K562 (cell line): ENCODE data around the gene HMGA1. TPM values are rescaled to one million over a fixed set of nuclear protein-coding genes. Genes with fewer than 3 reads are reported as not detected.
A peak's percentile ranks its signal among the peaks of the same experiment; 100 is the strongest.

ENCODE experiments used
- ATAC-seq: fragments of 200-7000 bp; cut with Tn5 transposase; 3 replicates; pipeline ENCODE4 v1.9.1; 2020; ENCODE audit warnings: moderate library complexity
- BruUV-seq: library from RNA; stranded (reverse); fragments of 400-500 nt; replicated peaks from 2 replicates; lab custom pipeline; 2021; lab: Mats Ljungman, UMichigan
- CTCF ChIA-PET: fragments of 300-600 bp; formaldehyde crosslinking; extraction: SDS; loops from one replicate; lab custom pipeline; 2021; ENCODE audit warnings: low intra/inter-chr PET ratio; lab: Yijun Ruan, JAX
- POLR2A ChIA-PET: fragments of 300-600, 350-650 bp; sonication (Branson Sonifier 250); formaldehyde crosslinking; extraction: SDS; loops from one replicate; lab custom pipeline; 2021; ENCODE audit warnings: antibody characterized with exemption, inconsistent platforms; lab: Yijun Ruan, JAX
- DNase-seq, 4 experiments: peaks; one replicate each; pipeline versions ENCODE4 v3.0.0 to v3.0.0-alpha.2; 2011 to 2018; ENCODE audit warnings: low spot score in 3 of 4, mixed read lengths in 3 of 4; ENCODE audit errors: extremely low read depth in 1 of 4
- FAIRE-seq: peaks from 2 replicates; lab custom pipeline; 2011; peaks lifted over from hg19 to GRCh38; lab: Jason Lieb, UNC
- H2AFZ ChIP-seq: 2 replicates; pipeline ENCODE4 v1.6.0; 2011; ENCODE audit warnings: low read depth, low read length, control low read depth, inconsistent platforms
- H3K27ac ChIP-seq: fragments of 200-600 bp; 3 replicates; pipeline ENCODE4 v1.8.0; 2011; ENCODE audit warnings: low read depth, mild to moderate bottlenecking, control low read depth, inconsistent platforms, low read length, moderate library complexity, mixed read lengths; ENCODE audit errors: extremely low read depth
- H3K27me3 ChIP-seq, 2 experiments: fragments of 300-600 bp in 1 of 2; 2 replicates in 1 of 2; 3 replicates in 1 of 2; pipeline versions ENCODE4 v1.6.0 to v1.8.0; 2011; ENCODE audit warnings: inconsistent platforms in 2 of 2, low read length in 2 of 2, mild to moderate bottlenecking in 1 of 2, mixed read lengths in 1 of 2, moderate library complexity in 1 of 2; ENCODE audit not compliant: control insufficient read depth in 2 of 2, insufficient read depth in 2 of 2
- H3K36me3 ChIP-seq: fragments of 300-600 bp; 3 replicates; pipeline ENCODE4 v1.8.0; 2011; ENCODE audit warnings: mild to moderate bottlenecking, low read length, inconsistent platforms; ENCODE audit not compliant: control insufficient read depth, insufficient read depth
- H3K4me1 ChIP-seq, 2 experiments: fragments of 200-600 bp in 1 of 2; replicated peaks in 1 of 2; 2 replicates in 1 of 2; 3 replicates in 1 of 2; pipeline versions ENCODE4 v1.5.1 to v1.8.0; 2011; ENCODE audit warnings: inconsistent platforms in 2 of 2, low read length in 2 of 2, mild to moderate bottlenecking in 1 of 2, mixed read lengths in 1 of 2, moderate library complexity in 1 of 2; ENCODE audit not compliant: control insufficient read depth in 2 of 2, insufficient read depth in 2 of 2
- H3K4me2 ChIP-seq: 2 replicates; pipeline ENCODE4 v1.6.1; 2011; ENCODE audit warnings: low read length, control low read depth, inconsistent platforms, mixed read lengths; ENCODE audit not compliant: insufficient read depth
- H3K4me3 ChIP-seq: fragments of 200-600 bp; sonication (generic), shearing (Covaris generic); 2 replicates; pipeline ENCODE4 v1.5.1; 2016; ENCODE audit warnings: control low read depth, inconsistent platforms
- H3K79me2 ChIP-seq: fragments of 200-600 bp; 3 replicates; pipeline ENCODE4 v1.8.0; 2011; ENCODE audit warnings: low read length, inconsistent platforms; ENCODE audit not compliant: control insufficient read depth, insufficient read depth
- H3K9ac ChIP-seq, 2 experiments: 2 replicates each; pipeline versions ENCODE4 v1.6.0 to v1.6.1; 2011; ENCODE audit warnings: low read depth in 2 of 2, low read length in 2 of 2, control low read depth in 1 of 2, inconsistent platforms in 1 of 2, mild to moderate bottlenecking in 1 of 2, mixed read lengths in 1 of 2; ENCODE audit not compliant: insufficient read depth in 1 of 2
- H3K9me1 ChIP-seq: one replicate; pipeline ENCODE4 v1.6.0; 2011; ENCODE audit warnings: inconsistent platforms, mild to moderate bottlenecking, low read length, moderate library complexity; ENCODE audit not compliant: control insufficient read depth, insufficient read depth
- H3K9me3 ChIP-seq: replicated peaks from 2 replicates; pipeline ENCODE4 v1.5.1; 2011; ENCODE audit warnings: low read depth, low read length, inconsistent platforms; ENCODE audit not compliant: control insufficient read depth, insufficient read depth
- H4K20me1 ChIP-seq: replicated peaks from 2 replicates; pipeline ENCODE4 v1.6.1; 2011; ENCODE audit warnings: low read length, inconsistent platforms, mixed read lengths; ENCODE audit not compliant: control insufficient read depth, insufficient read depth
- ARID4B ChIP-seq: sonication (generic); formaldehyde crosslinking; IDR thresholded peaks from 2 replicates; pipeline ENCODE4 v1.8.0; 2022; ENCODE audit warnings: mild to moderate bottlenecking, missing genetic modification reagents
- HDAC6 ChIP-seq: IDR thresholded peaks from 2 replicates; pipeline ENCODE4 v1.6.1; 2012; ENCODE audit warnings: low read depth, mild to moderate bottlenecking, control low read depth, inconsistent platforms, low read length, moderate library complexity
- HLTF ChIP-seq: fragments of 450-650 bp; IDR thresholded peaks from 2 replicates; pipeline ENCODE4 v1.6.1; 2016
- NKRF ChIP-seq: fragments of 450-650 bp; IDR thresholded peaks from 2 replicates; pipeline ENCODE4 v1.6.1; 2016; ENCODE audit warnings: borderline replicate concordance
- SNRNP70 ChIP-seq: fragments of 200-400 bp; formaldehyde crosslinking; optimal IDR thresholded peaks from 2 replicates; pipeline ENCODE3; 2017; ENCODE audit warnings: low read depth, low read length
- ZBTB11 ChIP-seq, 3 experiments: fragments of 200-800 bp in 1 of 3; fragments of 250-450 bp in 1 of 3; fragments of 450-650 bp in 1 of 3; sonication (Bioruptor Pico) in 1 of 3; sonication (Bioruptor generic) in 1 of 3; formaldehyde crosslinking in 1 of 3; IDR thresholded peaks; 2 replicates each; pipeline versions ENCODE4 v1.6.1 to v1.8.0; 2016 to 2022; ENCODE audit warnings: mild to moderate bottlenecking in 2 of 3, missing genetic modification characterization in 2 of 3, missing compliant biosample characterization in 1 of 3, moderate library complexity in 1 of 3
- ZBTB7A ChIP-seq: IDR thresholded peaks from 2 replicates; pipeline ENCODE4 v1.6.1; 2011; ENCODE audit warnings: low read depth, mild to moderate bottlenecking, low read length, moderate library complexity, borderline replicate concordance; ENCODE audit not compliant: control insufficient read depth
- ZEB2 ChIP-seq: fragments of 450-650 bp; IDR thresholded peaks from 2 replicates; pipeline ENCODE4 v1.6.1; 2016
- ZNF324 ChIP-seq: fragments of 250-450 bp; sonication (Bioruptor Pico); IDR thresholded peaks from 2 replicates; pipeline ENCODE4 v1.4.0; 2020; ENCODE audit warnings: mild to moderate bottlenecking
- WGBS: fragments of 100-300 bp; shearing (Covaris generic); methylation state at CpG from one replicate; pipeline ENCODE4 v1.1.6; 2016; ENCODE audit warnings: low coverage, mixed read lengths; ENCODE audit not compliant: insufficient coverage; ENCODE audit errors: missing lambda C conversion rate; 5-methylcytosine and 5-hydroxymethylcytosine counted together
- in situ Hi-C: fragments of 300-500 bp; cut with MboI; formaldehyde crosslinking; loops from 4 replicates; pipeline ENCODE4 v1.15.0; 2018; ENCODE audit warnings: inconsistent platforms, mixed read lengths
- intact Hi-C: fragments of 100-400 bp; cut with micrococcal nuclease; formaldehyde crosslinking; loops from 2 replicates; pipeline ENCODE4 v1.14.2; 2022
- polyA plus RNA-seq, 8 experiments: library from polyadenylated mRNA; depleted of rRNA in 4 of 8; stranded (reverse) in 5 of 8; unstranded in 3 of 8; fragments of >200 nt; fragmentation: Nextera tagmentation in 2 of 8; fragmentation: Illumina TruSeq in 1 of 8; extraction: Ambion mirVana in 2 of 8; extraction: Trizol in 1 of 8; gene quantifications; 2 replicates each; pipeline versions ENCODE4 v1.2.1 to v1.2.3, GENCODE V29; 2011 to 2014; ENCODE audit warnings: inconsistent platforms in 1 of 8, missing spikeins in 1 of 8
- total RNA-seq, 7 experiments: library from RNA; depleted of rRNA in 6 of 7; stranded (reverse); fragments of >200 nt in 6 of 7; fragmentation: Illumina TruSeq in 2 of 7; extraction: Trizol in 2 of 7; gene quantifications; 2 replicates each; pipeline versions ENCODE4 v1.2.1 to v1.2.3, GENCODE V29; 2011 to 2021; ENCODE audit warnings: low replicate concordance in 1 of 7

The HMGA1 gene
- total and polyA plus RNA-seq, 9 of the 15 experiments (the other 6 are each of a cell fraction or from before 2014, with no cell fraction given), result 27.8 to 1,947 (median 594) TPM

GRCh38 chr6:34246563-34247391 is 10.1 kb downstream of the HMGA1 start:
- H3K9me3 ChIP-seq, result no peaks in the 10 kb centered on the region; the same call in 1 of the 2 replicates
- DNase-seq, result peak; percentile 59 to 79 (median 66)
- 49% methylated on average over 8 of the region's 8 CpGs for WGBS
- peak overlapping the region; percentile 40 for H3K4me2 ChIP-seq
- no TSS peak for BruUV-seq
- peaks cover 5% of the 10 kb centered on the region for H3K9me1 ChIP-seq
- peak overlapping the region; percentile 86 for H3K27ac ChIP-seq
- peak; percentile 60 for FAIRE-seq
- POLR2A ChIA-PET, result interaction anchor here (0.6 to 4.9 kb wide), 11 partner anchors 10 to 1486 kb away, joined by 3 to 67 read pairs (median 4); partner anchors contain the start of genes HMGA1 and RPS10
- no peaks in the 10 kb centered on the region; a peak in 1 of 5 replicates for H3K27me3 ChIP-seq
- peaks cover 52% of the 10 kb centered on the region for H3K36me3 ChIP-seq
- peak; percentile 39 for ATAC-seq
- H3K4me1 ChIP-seq, result peaks cover 57 to 68% of the 10 kb centered on the region in 2 experiments
- H3K9ac ChIP-seq, result peak overlapping the region; percentile 35 to 82; a peak in 3 of 4 replicates
- intact Hi-C loops, result loop anchor here (1.0 kb wide), 1 partner anchor 50 kb away; no protein-coding TSS in a partner anchor
- no peak overlapping the region; the same call in 1 of the 2 replicates for H3K4me3 ChIP-seq
- in situ Hi-C loops, result loop anchor here (5.0 kb wide), 2 partner anchors 166 to 361 kb away; no protein-coding TSS in a partner anchor
- peaks cover 35% of the 10 kb centered on the region; the same call in 1 of the 2 replicates for H4K20me1 ChIP-seq
- peaks cover 48% of the 10 kb centered on the region for H3K79me2 ChIP-seq
- CTCF ChIA-PET, result interaction anchor here (0.7 to 1.3 kb wide), 3 partner anchors 51 to 172 kb away, joined by 3 to 4 read pairs (median 4); no protein-coding TSS in a partner anchor
- no peak overlapping the region for H2AFZ ChIP-seq
- TF ChIP-seq NKRF (peak; percentile 50; the same call in 1 of the 2 replicates), ZBTB11 (CRISPR knock-in tag; IDR thresholded peaks at IDR 0.05) (no peak), HDAC6 (no peak), ZBTB7A (peak; percentile 78; the same call in 1 of the 2 replicates), ARID4B (CRISPR knock-in tag) (no peak), HLTF (peak; percentile 81), ZEB2 (no peak), SNRNP70 (peak; percentile 91), ZNF324 (no peak)
